Neural cell (in vitro differentiated cells): ENCODE data around the gene PIK3AP1. TPM values are rescaled to one million over a fixed set of nuclear protein-coding genes. Genes with fewer than 3 reads are reported as not detected.

Experiments used
- H2AFZ ChIP-seq: fragments of 200-600, 300-800 bp; sonication (generic), shearing (Covaris generic); 2 replicates; pipeline ENCODE4 v1.6.0; 2014; ENCODE audit warnings: low read depth, mild to moderate bottlenecking, antibody characterized with exemption, low read length, moderate library complexity
- H3F3A ChIP-seq: fragments of 200-600 bp; shearing (Covaris generic); 2 replicates; pipeline ENCODE4 v1.6.1; 2016; ENCODE audit warnings: mild to moderate bottlenecking, moderate library complexity, mixed read lengths, antibody characterized with exemption, low read length; ENCODE audit not compliant: insufficient read depth, poor library complexity, severe bottlenecking
- H3K27ac ChIP-seq: fragments of 200-600, 300-800 bp; sonication (generic), shearing (Covaris generic); 2 replicates; pipeline ENCODE4 v1.5.1; 2014; ENCODE audit warnings: mild to moderate bottlenecking, low read length, moderate library complexity
- H3K27me3 ChIP-seq: fragments of 300-800, 200-600 bp; sonication (generic), shearing (Covaris generic); 2 replicates; pipeline ENCODE4 v1.6.0; 2014; ENCODE audit warnings: mild to moderate bottlenecking, low read depth, low read length, moderate library complexity; ENCODE audit not compliant: insufficient read depth
- H3K36me3 ChIP-seq: fragments of 300-800, 200-600 bp; sonication (generic), shearing (Covaris generic); 2 replicates; pipeline ENCODE4 v1.5.1; 2014; ENCODE audit warnings: mild to moderate bottlenecking, antibody characterized with exemption, low read length, moderate library complexity; ENCODE audit not compliant: insufficient read depth
- H3K4me2 ChIP-seq: fragments of 300-800, 200-600 bp; sonication (generic), shearing (Covaris generic); 2 replicates; pipeline ENCODE4 v1.6.0; 2014; ENCODE audit warnings: mild to moderate bottlenecking, low read length
- H3K4me3 ChIP-seq: fragments of 300-800, 200-600 bp; sonication (generic), shearing (Covaris generic); 2 replicates; pipeline ENCODE4 v1.5.1; 2014; ENCODE audit warnings: mild to moderate bottlenecking, low read length, moderate library complexity
- H3K79me2 ChIP-seq: fragments of 200-600 bp; shearing (Covaris generic); replicated peaks from 2 replicates; pipeline ENCODE4 v1.6.0; 2014; ENCODE audit warnings: mild to moderate bottlenecking, low read length, moderate library complexity; ENCODE audit not compliant: insufficient read depth
- H3K9ac ChIP-seq: fragments of 300-800, 200-600 bp; sonication (generic), shearing (Covaris generic); 2 replicates; pipeline ENCODE4 v1.6.1; 2016; ENCODE audit warnings: mild to moderate bottlenecking, low read length, mixed read lengths
- H3K9me2 ChIP-seq: fragments of 200-600 bp; shearing (Covaris generic); 2 replicates; pipeline ENCODE4 v1.6.1; 2016; ENCODE audit warnings: mild to moderate bottlenecking, low read length, mixed read lengths; ENCODE audit not compliant: insufficient read depth
- H3K9me3 ChIP-seq: fragments of 200-600, 300-800 bp; sonication (generic), shearing (Covaris generic); 2 replicates; pipeline ENCODE4 v1.6.1; 2016; ENCODE audit warnings: mild to moderate bottlenecking, mixed run types, low read length, moderate library complexity, mixed read lengths
- H4K20me1 ChIP-seq: fragments of 200-600 bp; shearing (Covaris generic); 2 replicates; pipeline ENCODE4 v1.6.1; 2016; ENCODE audit warnings: mild to moderate bottlenecking, mixed run types; ENCODE audit not compliant: insufficient read depth
- CTCF ChIP-seq: fragments of 450-650 bp; IDR thresholded peaks from 2 replicates; pipeline ENCODE4 v1.5.1; 2014; ENCODE audit warnings: antibody characterized with exemption, mild to moderate bottlenecking, moderate library complexity; ENCODE audit not compliant: poor library complexity, severe bottlenecking
- EP300 ChIP-seq: fragments of 450-650 bp; conservative IDR thresholded peaks from 2 replicates; pipeline ENCODE4 v1.6.1; 2014; ENCODE audit warnings: antibody characterized with exemption, mild to moderate bottlenecking, moderate library complexity; ENCODE audit not compliant: poor library complexity, severe bottlenecking
- EZH2 ChIP-seq: fragments of 200-600, 300-800 bp; shearing (Covaris generic), sonication (generic); IDR thresholded peaks from 2 replicates; pipeline ENCODE4 v1.6.1; 2014; ENCODE audit warnings: antibody characterized with exemption, low read length, borderline replicate concordance, mild to moderate bottlenecking; ENCODE audit not compliant: insufficient read depth, poor library complexity, severe bottlenecking
- MXI1 ChIP-seq: fragments of 450-650 bp; conservative IDR thresholded peaks from 2 replicates; pipeline ENCODE4 v1.6.1; 2014; ENCODE audit warnings: antibody characterized with exemption, mild to moderate bottlenecking; ENCODE audit not compliant: poor library complexity, severe bottlenecking
- POLR2AphosphoS5 ChIP-seq: IDR thresholded peaks from 2 replicates; pipeline ENCODE4 v1.6.1; 2012
- RAD21 ChIP-seq: fragments of 450-650 bp; conservative IDR thresholded peaks from 2 replicates; pipeline ENCODE4 v1.6.1; 2014; ENCODE audit warnings: antibody characterized with exemption, mild to moderate bottlenecking, moderate library complexity
- SMC3 ChIP-seq: fragments of 450-650 bp; conservative IDR thresholded peaks from 2 replicates; pipeline ENCODE4 v1.6.1; 2014; ENCODE audit warnings: antibody characterized with exemption, mild to moderate bottlenecking, moderate library complexity; ENCODE audit not compliant: poor library complexity
- TAF1 ChIP-seq: IDR thresholded peaks from 2 replicates; pipeline ENCODE4 v1.6.1; 2012; ENCODE audit warnings: low read depth
- polyA plus RNA-seq: library from polyadenylated mRNA; depleted of rRNA; stranded (reverse); fragments of >200 nt; gene quantifications from 2 replicates; pipeline ENCODE4 v1.2.3, GENCODE V29; 2014
- TF ChIP-seq, protein P1 (sequence below): IDR thresholded peaks from 2 replicates; pipeline ENCODE4 v1.6.1; 2012; ENCODE audit warnings: borderline replicate concordance

The PIK3AP1 gene
- polyA plus RNA-seq, 1 donor from 2014 or later = 0.05 TPM

DNA sequence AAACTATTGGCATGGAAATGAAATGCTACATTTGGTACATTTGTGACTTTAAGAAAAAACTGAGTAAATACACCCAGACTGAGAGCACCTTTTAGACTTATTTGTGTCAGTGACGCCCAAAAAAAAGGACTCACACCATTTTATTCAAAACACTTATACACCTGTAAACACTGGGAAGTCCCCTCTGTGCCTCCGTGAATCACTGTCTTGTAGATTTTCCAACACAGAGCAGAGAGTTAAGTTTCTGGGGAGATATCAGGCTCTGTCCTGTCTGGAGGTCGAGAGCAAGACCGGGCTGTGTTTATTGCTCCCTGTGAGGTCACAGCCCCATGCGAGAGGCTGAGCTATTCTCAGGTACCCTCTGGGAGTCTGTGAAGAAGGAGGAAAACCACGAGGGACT is 72.8 kb downstream of the PIK3AP1 start:
- no peaks in the 10 kb centered on the region for H3K9me3 ChIP-seq
- no peaks in the 10 kb centered on the region for H3F3A ChIP-seq
- H3K27me3 ChIP-seq = no peaks in the 10 kb centered on the region
- H3K4me3 ChIP-seq = no peak overlapping the region
- no peaks in the 10 kb centered on the region for H3K79me2 ChIP-seq
- H2AFZ ChIP-seq = no peak overlapping the region
- TF ChIP-seq, protein P1, sequence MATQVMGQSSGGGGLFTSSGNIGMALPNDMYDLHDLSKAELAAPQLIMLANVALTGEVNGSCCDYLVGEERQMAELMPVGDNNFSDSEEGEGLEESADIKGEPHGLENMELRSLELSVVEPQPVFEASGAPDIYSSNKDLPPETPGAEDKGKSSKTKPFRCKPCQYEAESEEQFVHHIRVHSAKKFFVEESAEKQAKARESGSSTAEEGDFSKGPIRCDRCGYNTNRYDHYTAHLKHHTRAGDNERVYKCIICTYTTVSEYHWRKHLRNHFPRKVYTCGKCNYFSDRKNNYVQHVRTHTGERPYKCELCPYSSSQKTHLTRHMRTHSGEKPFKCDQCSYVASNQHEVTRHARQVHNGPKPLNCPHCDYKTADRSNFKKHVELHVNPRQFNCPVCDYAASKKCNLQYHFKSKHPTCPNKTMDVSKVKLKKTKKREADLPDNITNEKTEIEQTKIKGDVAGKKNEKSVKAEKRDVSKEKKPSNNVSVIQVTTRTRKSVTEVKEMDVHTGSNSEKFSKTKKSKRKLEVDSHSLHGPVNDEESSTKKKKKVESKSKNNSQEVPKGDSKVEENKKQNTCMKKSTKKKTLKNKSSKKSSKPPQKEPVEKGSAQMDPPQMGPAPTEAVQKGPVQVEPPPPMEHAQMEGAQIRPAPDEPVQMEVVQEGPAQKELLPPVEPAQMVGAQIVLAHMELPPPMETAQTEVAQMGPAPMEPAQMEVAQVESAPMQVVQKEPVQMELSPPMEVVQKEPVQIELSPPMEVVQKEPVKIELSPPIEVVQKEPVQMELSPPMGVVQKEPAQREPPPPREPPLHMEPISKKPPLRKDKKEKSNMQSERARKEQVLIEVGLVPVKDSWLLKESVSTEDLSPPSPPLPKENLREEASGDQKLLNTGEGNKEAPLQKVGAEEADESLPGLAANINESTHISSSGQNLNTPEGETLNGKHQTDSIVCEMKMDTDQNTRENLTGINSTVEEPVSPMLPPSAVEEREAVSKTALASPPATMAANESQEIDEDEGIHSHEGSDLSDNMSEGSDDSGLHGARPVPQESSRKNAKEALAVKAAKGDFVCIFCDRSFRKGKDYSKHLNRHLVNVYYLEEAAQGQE = no peak
- TF ChIP-seq EZH2 (no peak), CTCF (no peak), EP300 (no peak), SMC3 (no peak), TAF1 (no peak), MXI1 (no peak), POLR2AphosphoS5 (no peak), RAD21 (no peak)
- no peaks in the 10 kb centered on the region for H3K9me2 ChIP-seq
- no peaks in the 10 kb centered on the region for H4K20me1 ChIP-seq
- no peak overlapping the region for H3K9ac ChIP-seq
- no peak overlapping the region for H3K27ac ChIP-seq
- no peaks in the 10 kb centered on the region for H3K36me3 ChIP-seq
- H3K4me2 ChIP-seq = no peak overlapping the region

GRCh38 chr10:96646751-96647166 is 73.6 kb downstream of the PIK3AP1 start:
- Histone ChIP-seq H3K79me2 (no peaks in the 10 kb centered on the region), H4K20me1 (no peaks in the 10 kb centered on the region), H3K4me2 (no peak overlapping the region), H3F3A (no peaks in the 10 kb centered on the region), H3K9ac (no peak overlapping the region), H3K36me3 (no peaks in the 10 kb centered on the region), H3K27me3 (no peaks in the 10 kb centered on the region), H3K9me2 (no peaks in the 10 kb centered on the region), H3K4me3 (no peak overlapping the region), H3K27ac (no peak overlapping the region), H3K9me3 (no peaks in the 10 kb centered on the region), H2AFZ (no peak overlapping the region)
- TF ChIP-seq, protein P1 = no peak
- TF ChIP-seq MXI1 (no peak), CTCF (no peak), POLR2AphosphoS5 (no peak), EP300 (no peak), SMC3 (no peak)
